IMR-90 (cell line): ENCODE results near the gene FGGY.

Experiments used
- BHLHE40 ChIP-seq: fragments of 150-350 bp; IDR thresholded peaks from 2 replicates; pipeline ENCODE4 v1.6.1; 2016; ENCODE audit warnings: mild to moderate bottlenecking, low read depth, low read length
- CEBPB ChIP-seq: IDR thresholded peaks from 2 replicates; pipeline ENCODE4 v1.6.1; 2012; ENCODE audit warnings: low read depth, low read length, improper control_type of control experiment
- CHD1 ChIP-seq: IDR thresholded peaks from 2 replicates; pipeline ENCODE4 v1.6.1; 2012; ENCODE audit warnings: low read depth, low read length, improper control_type of control experiment
- MAFK ChIP-seq: IDR thresholded peaks from 2 replicates; pipeline ENCODE4 v1.6.1; 2012; ENCODE audit warnings: low read depth, low read length, improper control_type of control experiment
- MAZ ChIP-seq: IDR thresholded peaks from 2 replicates; pipeline ENCODE4 v1.6.1; 2012; ENCODE audit warnings: low read depth, mild to moderate bottlenecking, low read length, improper control_type of control experiment, moderate library complexity, borderline replicate concordance
- MXI1 ChIP-seq: IDR thresholded peaks from 2 replicates; pipeline ENCODE4 v1.6.1; 2012; ENCODE audit warnings: low read depth, mild to moderate bottlenecking, low read length, moderate library complexity, borderline replicate concordance
- POLR2A ChIP-seq: IDR thresholded peaks from 2 replicates; pipeline ENCODE4 v1.6.1; 2012; ENCODE audit warnings: mild to moderate bottlenecking, low read depth, low read length
- RAD21 ChIP-seq: IDR thresholded peaks from 2 replicates; pipeline ENCODE4 v1.6.1; 2012; ENCODE audit warnings: low read length, improper control_type of control experiment
- RFX5 ChIP-seq: IDR thresholded peaks from 2 replicates; pipeline ENCODE4 v1.8.0; 2012; ENCODE audit warnings: low read depth, mild to moderate bottlenecking, low read length, moderate library complexity
- SMC3 ChIP-seq: fragments of 150-350 bp; IDR thresholded peaks from 2 replicates; pipeline ENCODE4 v1.6.1; 2016; ENCODE audit warnings: low read depth, mild to moderate bottlenecking, antibody characterized with exemption, low read length, moderate library complexity
- USF2 ChIP-seq: fragments of 150-350 bp; IDR thresholded peaks from 2 replicates; pipeline ENCODE4 v1.6.1; 2017; ENCODE audit warnings: mild to moderate bottlenecking, antibody characterized with exemption, low read length, low read depth
- TF ChIP-seq, protein P1 (sequence below): conservative IDR thresholded peaks from 2 replicates; pipeline ENCODE4 v1.5.1; 2012; ENCODE audit warnings: mild to moderate bottlenecking, low read depth, low read length, improper control_type of control experiment
- TF ChIP-seq, protein P2 (sequence below): fragments of 150-350 bp; IDR thresholded peaks from 2 replicates; pipeline ENCODE4 v1.6.1; 2016; ENCODE audit warnings: low read depth, mild to moderate bottlenecking, low read length, moderate library complexity, borderline replicate concordance

DNA sequence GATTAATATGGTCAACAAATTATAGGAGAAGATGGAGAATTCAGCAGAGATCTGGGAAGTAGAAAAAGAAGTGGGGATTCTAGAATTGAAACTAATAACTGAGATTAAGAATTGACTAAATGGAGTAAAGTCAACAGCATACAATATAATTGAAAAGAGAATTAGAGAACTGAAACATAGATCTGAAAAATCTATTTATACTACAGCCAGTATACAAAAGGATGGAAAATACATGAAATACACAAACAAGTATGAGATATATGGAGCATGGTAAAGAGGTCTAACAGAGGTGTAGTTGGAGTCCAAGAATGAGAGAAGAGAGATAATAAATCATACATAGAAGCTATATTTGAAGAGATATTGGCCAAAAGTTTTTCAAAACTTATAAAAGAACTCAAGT lies 235.2 kb downstream of the FGGY start:
- TF ChIP-seq, protein P1, sequence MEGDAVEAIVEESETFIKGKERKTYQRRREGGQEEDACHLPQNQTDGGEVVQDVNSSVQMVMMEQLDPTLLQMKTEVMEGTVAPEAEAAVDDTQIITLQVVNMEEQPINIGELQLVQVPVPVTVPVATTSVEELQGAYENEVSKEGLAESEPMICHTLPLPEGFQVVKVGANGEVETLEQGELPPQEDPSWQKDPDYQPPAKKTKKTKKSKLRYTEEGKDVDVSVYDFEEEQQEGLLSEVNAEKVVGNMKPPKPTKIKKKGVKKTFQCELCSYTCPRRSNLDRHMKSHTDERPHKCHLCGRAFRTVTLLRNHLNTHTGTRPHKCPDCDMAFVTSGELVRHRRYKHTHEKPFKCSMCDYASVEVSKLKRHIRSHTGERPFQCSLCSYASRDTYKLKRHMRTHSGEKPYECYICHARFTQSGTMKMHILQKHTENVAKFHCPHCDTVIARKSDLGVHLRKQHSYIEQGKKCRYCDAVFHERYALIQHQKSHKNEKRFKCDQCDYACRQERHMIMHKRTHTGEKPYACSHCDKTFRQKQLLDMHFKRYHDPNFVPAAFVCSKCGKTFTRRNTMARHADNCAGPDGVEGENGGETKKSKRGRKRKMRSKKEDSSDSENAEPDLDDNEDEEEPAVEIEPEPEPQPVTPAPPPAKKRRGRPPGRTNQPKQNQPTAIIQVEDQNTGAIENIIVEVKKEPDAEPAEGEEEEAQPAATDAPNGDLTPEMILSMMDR: no peak
- TF ChIP-seq MAZ: no peak
- no peak for TF ChIP-seq SMC3
- TF ChIP-seq POLR2A: no peak
- TF ChIP-seq, protein P2, sequence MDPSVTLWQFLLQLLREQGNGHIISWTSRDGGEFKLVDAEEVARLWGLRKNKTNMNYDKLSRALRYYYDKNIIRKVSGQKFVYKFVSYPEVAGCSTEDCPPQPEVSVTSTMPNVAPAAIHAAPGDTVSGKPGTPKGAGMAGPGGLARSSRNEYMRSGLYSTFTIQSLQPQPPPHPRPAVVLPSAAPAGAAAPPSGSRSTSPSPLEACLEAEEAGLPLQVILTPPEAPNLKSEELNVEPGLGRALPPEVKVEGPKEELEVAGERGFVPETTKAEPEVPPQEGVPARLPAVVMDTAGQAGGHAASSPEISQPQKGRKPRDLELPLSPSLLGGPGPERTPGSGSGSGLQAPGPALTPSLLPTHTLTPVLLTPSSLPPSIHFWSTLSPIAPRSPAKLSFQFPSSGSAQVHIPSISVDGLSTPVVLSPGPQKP: no peak
- no peak for TF ChIP-seq CEBPB
- no peak for TF ChIP-seq RAD21
- no peak for TF ChIP-seq CHD1
- no peak for TF ChIP-seq MAFK
- TF ChIP-seq RFX5: no peak
- no peak for TF ChIP-seq MXI1
- no peak for TF ChIP-seq USF2
- TF ChIP-seq BHLHE40: no peak
